Left kidney (tissue), 2 donors: ENCODE results near the gene FBLN5. TPM values are rescaled to one million over a fixed set of nuclear protein-coding genes. Genes with fewer than 3 reads are reported as not detected.
"Not testable (repeated sequence)": the region's sequence is repeated elsewhere in the genome, so short reads cannot be mapped to it uniquely, and the experiment has no call there.

Experiments used
- DNase-seq: peaks from one replicate; pipeline ENCODE4 v3.0.0-alpha.2; 2013
- polyA plus RNA-seq: library from polyadenylated mRNA; unstranded; fragments of 120-200 nt; gene quantifications from one replicate; pipeline ENCODE4 v1.2.1, GENCODE V29; 2013; ENCODE audit not compliant: insufficient read length

FBLN5 gene
- polyA plus RNA-seq, 1 donor = 138 TPM

GRCh38 chr14:91862417-91862816, 85.1 kb downstream of the FBLN5 start:
- DNase-seq = no peak

GRCh38 chr14:91861091-91861490, 86.4 kb downstream of the FBLN5 start:
- no peak for DNase-seq

- DNase-seq = no peak
Observed at GRCh38 chr14:91860238-91860637, 87.3 kb downstream of the FBLN5 start.

- DNase-seq = no peak
Observed at GRCh38 chr14:91858536-91859275, 88.8 kb downstream of the FBLN5 start.

- DNase-seq = no peak
Observed at GRCh38 chr14:91857614-91858013, 89.9 kb downstream of the FBLN5 start.

- no peak for DNase-seq
Observed at GRCh38 chr14:91854327-91854934, 93.1 kb downstream of the FBLN5 start.

- DNase-seq = no peak
Observed at GRCh38 chr14:91851563-91851962, 95.9 kb downstream of the FBLN5 start.

- DNase-seq = no peak
Observed at GRCh38 chr14:91848504-91849001, 98.9 kb downstream of the FBLN5 start.

- no peak for DNase-seq
Observed at GRCh38 chr14:91847693-91848092, 99.8 kb downstream of the FBLN5 start.

- DNase-seq = no peak
Observed at GRCh38 chr14:91845652-91846051, 101.8 kb downstream of the FBLN5 start.

GRCh38 chr14:91845056-91845455, 102.4 kb downstream of the FBLN5 start:
- DNase-seq = not testable (repeated sequence)

GRCh38 chr14:91844029-91844428, 103.5 kb downstream of the FBLN5 start:
- DNase-seq = no peak

- DNase-seq = no peak
Observed at GRCh38 chr14:91843437-91843836, 104.1 kb downstream of the FBLN5 start.

GRCh38 chr14:91841065-91841464, 106.4 kb downstream of the FBLN5 start:
- no peak for DNase-seq

- DNase-seq = no peak
Observed at GRCh38 chr14:91839749-91840148, 107.7 kb downstream of the FBLN5 start.

GRCh38 chr14:91837076-91837475, 110.4 kb downstream of the FBLN5 start:
- DNase-seq = no peak

- peak; percentile 44 for DNase-seq
Observed at GRCh38 chr14:91835920-91836843, 111.3 kb downstream of the FBLN5 start.

GRCh38 chr14:91835197-91835919, 112.1 kb downstream of the FBLN5 start:
- DNase-seq = no peak

- DNase-seq = no peak
Observed at GRCh38 chr14:91834571-91834970, 112.9 kb downstream of the FBLN5 start.

GRCh38 chr14:91831337-91831736, 116.2 kb downstream of the FBLN5 start:
- DNase-seq = no peak

- DNase-seq = no peak
Observed at GRCh38 chr14:91830777-91831176, 116.7 kb downstream of the FBLN5 start.

- no peak for DNase-seq
Observed at GRCh38 chr14:91829511-91829910, 118.0 kb downstream of the FBLN5 start.
